ENCODE results near the gene DCAF4. TPM values are rescaled to one million over a fixed set of nuclear protein-coding genes. Genes with fewer than 3 reads are reported as not detected.

The DCAF4 gene
- polyA plus RNA-seq, 1 donor from 2014 or later, result 16.5 TPM

- Histone ChIP-seq H3K9me3 (ENCODE audit: low read length) (no peaks in the 10 kb centered on the region), H3K27me3 (ENCODE audit: insufficient read depth, low read depth, low read length) (no peaks in the 10 kb centered on the region), H4K20me1 (ENCODE audit: insufficient read depth) (no peaks in the 10 kb centered on the region), H3K9me2 (ENCODE audit: insufficient read depth, low read length) (no peaks in the 10 kb centered on the region), H3K9ac (ENCODE audit: low read length) (no peak overlapping the region), H3K4me2 (ENCODE audit: low read length) (no peak overlapping the region), H3K4me3 (ENCODE audit: low read length) (no peak overlapping the region), H2AFZ (ENCODE audit: low read depth, low read length) (no peak overlapping the region), H3K79me2 (replicated peaks; ENCODE audit: insufficient read depth, low read length) (no peaks in the 10 kb centered on the region), H3K27ac (ENCODE audit: low read length) (no peak overlapping the region), H3K36me3 (ENCODE audit: insufficient read depth, low read length) (no peaks in the 10 kb centered on the region), H3F3A (ENCODE audit: insufficient read depth, low read length, poor library complexity, severe bottlenecking) (no peaks in the 10 kb centered on the region)
- TF ChIP-seq REST (IDR thresholded peaks at IDR 0.05; ENCODE audit: borderline replicate concordance) (no peak), MXI1 (conservative IDR thresholded peaks at IDR 0.05; ENCODE audit: poor library complexity, severe bottlenecking) (no peak), TAF1 (IDR thresholded peaks at IDR 0.05; ENCODE audit: low read depth) (no peak), RAD21 (conservative IDR thresholded peaks at IDR 0.05) (no peak), CTCF (IDR thresholded peaks at IDR 0.05; ENCODE audit: poor library complexity, severe bottlenecking) (no peak), EP300 (conservative IDR thresholded peaks at IDR 0.05; ENCODE audit: poor library complexity, severe bottlenecking) (no peak), EZH2 (IDR thresholded peaks at IDR 0.05; ENCODE audit: borderline replicate concordance, insufficient read depth, low read length, poor library complexity, severe bottlenecking) (no peak), SMC3 (conservative IDR thresholded peaks at IDR 0.05; ENCODE audit: poor library complexity) (no peak), POLR2AphosphoS5 (IDR thresholded peaks at IDR 0.05) (no peak)
Observed at GRCh38 chr14:72880820-72881219, 45.4 kb upstream of the DCAF4 start.

- TF ChIP-seq EZH2 (IDR thresholded peaks at IDR 0.05; ENCODE audit: borderline replicate concordance, insufficient read depth, low read length, poor library complexity, severe bottlenecking) (no peak), REST (IDR thresholded peaks at IDR 0.05; ENCODE audit: borderline replicate concordance) (no peak), POLR2AphosphoS5 (IDR thresholded peaks at IDR 0.05) (no peak), TAF1 (IDR thresholded peaks at IDR 0.05; ENCODE audit: low read depth) (no peak), SMC3 (conservative IDR thresholded peaks at IDR 0.05; ENCODE audit: poor library complexity) (no peak), MXI1 (conservative IDR thresholded peaks at IDR 0.05; ENCODE audit: poor library complexity, severe bottlenecking) (no peak)
- H3K27me3 ChIP-seq (ENCODE audit: insufficient read depth, low read depth, low read length), result no peaks in the 10 kb centered on the region
- no peak overlapping the region for H3K4me3 ChIP-seq (ENCODE audit: low read length)
- H3F3A ChIP-seq (ENCODE audit: insufficient read depth, low read length, poor library complexity, severe bottlenecking), result no peaks in the 10 kb centered on the region
- no peaks in the 10 kb centered on the region for H3K79me2 ChIP-seq (replicated peaks; ENCODE audit: insufficient read depth, low read length)
- H2AFZ ChIP-seq (ENCODE audit: low read depth, low read length), result no peak overlapping the region
- no peaks in the 10 kb centered on the region for H3K9me3 ChIP-seq (ENCODE audit: low read length)
- H3K4me2 ChIP-seq (ENCODE audit: low read length), result no peak overlapping the region
- H3K9me2 ChIP-seq (ENCODE audit: insufficient read depth, low read length), result no peaks in the 10 kb centered on the region
- H3K9ac ChIP-seq (ENCODE audit: low read length), result no peak overlapping the region
- H4K20me1 ChIP-seq (ENCODE audit: insufficient read depth), result no peaks in the 10 kb centered on the region
- no peak overlapping the region for H3K27ac ChIP-seq (ENCODE audit: low read length)
- no peaks in the 10 kb centered on the region for H3K36me3 ChIP-seq (ENCODE audit: insufficient read depth, low read length)
Observed at GRCh38 chr14:72881543-72881942, 44.7 kb upstream of the DCAF4 start.

All from neural cell (in vitro differentiated cells).